ENCODE data around the gene LDHAL6B. TPM values are rescaled to one million over a fixed set of nuclear protein-coding genes. Genes with fewer than 3 reads are reported as not detected.
"Not testable (repeated sequence)": the region's sequence is repeated elsewhere in the genome, so short reads cannot be mapped to it uniquely, and the experiment has no call there.

The LDHAL6B gene
- total RNA-seq, result not detected in 2 replicates

DNA sequence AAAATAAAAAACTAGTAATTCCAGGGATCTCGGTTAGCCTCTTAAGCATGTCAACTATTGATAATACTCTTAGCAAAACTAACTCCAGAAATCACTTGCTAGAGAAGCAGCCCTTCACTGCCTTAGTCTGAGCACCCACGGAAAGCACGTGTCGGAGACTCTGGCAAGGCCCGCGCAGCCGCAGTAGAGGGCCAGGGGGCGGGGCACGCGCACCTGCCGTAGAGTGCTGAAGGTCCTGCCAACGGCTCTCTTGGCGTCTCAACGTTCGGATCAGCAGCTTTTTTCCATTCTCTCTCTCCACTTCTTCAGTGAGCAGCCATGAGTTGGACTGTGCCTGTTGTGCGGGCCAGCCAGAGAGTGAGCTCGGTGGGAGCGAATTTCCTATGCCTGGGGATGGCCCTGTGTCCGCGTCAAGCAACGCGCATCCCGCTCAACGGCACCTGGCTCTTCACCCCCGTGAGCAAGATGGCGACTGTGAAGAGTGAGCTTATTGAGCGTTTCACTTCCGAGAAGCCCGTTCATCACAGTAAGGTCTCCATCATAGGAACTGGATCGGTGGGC, at the start of gene LDHAL6B:
LDHAL6B (plus strand) TSS at position 221 of the 561 bp plus-strand sequence; CDS start at position 319, 98 bp downstream.
- DNase-seq, result no peak

DNA sequence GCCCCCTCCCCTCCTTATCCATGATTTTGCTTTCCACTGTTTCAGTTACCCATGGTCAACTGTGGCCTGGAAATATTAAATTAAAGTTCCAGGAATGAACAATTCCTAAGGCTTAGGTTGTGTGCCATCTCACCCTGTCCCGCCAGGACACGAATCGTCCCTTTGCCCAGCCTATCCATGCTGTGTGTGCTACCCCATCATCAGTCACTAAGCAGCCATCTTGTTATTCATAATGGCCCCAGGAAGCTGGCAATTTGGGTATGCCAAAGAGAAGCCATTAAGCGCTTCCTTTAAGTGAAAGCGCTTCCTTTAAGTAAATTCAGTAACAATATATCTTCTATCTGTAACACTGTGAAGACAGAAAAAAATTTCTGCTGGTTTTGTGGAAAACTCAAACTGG, 49.2 kb upstream of the LDHAL6B start:
- no peak for DNase-seq

DNA sequence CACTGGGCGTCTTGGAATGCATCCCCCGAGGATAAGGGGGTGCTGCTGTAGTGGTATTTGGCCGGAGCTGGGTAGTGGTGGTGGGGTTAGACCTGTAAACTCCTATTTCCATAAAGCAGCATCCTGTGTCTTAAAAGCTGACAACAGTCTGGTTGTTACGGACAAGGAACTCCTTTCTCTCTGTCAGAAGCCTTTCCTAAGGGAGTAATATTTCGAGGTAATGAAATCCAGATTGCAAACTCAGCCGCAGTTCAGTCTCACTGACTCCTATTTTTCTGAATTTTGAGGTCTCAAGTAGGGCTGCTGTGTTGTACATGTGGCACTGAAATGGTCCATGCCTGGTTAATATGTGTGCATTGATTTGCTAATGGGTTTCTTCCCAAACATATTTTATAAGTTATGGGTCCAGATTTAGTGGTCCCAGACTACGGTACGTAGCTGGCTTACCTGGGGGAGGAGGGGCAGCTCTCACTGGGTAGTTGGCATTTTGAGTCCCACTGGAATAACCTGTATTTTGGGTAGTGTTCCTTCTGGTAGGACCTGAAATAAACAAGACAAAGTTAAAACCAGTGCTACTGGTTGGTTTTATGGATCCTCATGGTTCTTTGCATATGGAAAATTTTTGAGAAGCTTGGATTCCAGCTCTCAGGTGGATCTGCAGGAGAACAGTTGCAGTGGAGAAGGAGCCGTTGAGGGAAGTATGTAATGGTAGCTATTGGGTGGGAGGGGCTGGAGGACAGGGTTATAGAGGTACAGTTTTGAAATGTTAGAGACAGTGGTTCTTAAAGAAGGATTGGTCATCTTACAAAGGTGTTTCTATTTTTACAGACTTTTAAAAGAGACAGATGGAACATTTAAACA, 48.6 kb upstream of the LDHAL6B start:
- no peak for DNase-seq

DNA sequence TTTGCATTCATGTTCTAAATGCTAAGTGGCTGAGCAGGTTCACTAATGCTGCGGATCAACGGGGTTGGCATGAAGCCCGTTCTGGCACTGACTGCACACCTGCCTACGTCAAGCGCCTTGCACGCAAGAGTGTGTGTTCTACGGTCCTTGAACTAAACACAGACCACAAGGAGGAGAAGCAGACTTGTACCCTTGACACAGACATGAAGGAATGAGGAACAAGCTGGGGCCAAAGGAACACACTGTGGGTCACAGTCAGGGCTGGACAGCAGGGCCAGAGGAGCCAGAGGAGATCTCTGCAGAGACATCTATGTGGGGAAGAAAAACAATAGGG, 48.0 kb upstream of the LDHAL6B start:
- DNase-seq, result no peak

DNA sequence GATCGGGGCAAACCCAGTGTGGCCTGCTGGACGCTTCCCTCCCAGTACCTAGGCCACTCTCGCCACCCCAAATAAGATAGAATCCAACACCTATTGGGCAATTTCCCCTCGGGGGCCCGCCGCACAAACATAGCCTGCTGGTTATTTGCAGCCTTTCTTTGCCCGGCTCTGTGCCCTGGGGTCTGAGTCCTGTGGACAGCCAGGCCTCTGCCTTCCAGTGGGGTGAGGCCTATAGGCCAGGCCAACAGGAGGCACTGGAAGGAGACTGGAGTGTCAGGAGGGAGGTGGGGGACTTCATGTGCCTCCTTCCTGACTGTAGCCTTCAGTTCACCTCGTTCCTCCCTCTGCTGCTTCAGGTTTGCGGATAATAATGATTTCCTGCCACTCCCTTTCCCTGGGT, 47.4 kb upstream of the LDHAL6B start:
- DNase-seq, result no peak

DNA sequence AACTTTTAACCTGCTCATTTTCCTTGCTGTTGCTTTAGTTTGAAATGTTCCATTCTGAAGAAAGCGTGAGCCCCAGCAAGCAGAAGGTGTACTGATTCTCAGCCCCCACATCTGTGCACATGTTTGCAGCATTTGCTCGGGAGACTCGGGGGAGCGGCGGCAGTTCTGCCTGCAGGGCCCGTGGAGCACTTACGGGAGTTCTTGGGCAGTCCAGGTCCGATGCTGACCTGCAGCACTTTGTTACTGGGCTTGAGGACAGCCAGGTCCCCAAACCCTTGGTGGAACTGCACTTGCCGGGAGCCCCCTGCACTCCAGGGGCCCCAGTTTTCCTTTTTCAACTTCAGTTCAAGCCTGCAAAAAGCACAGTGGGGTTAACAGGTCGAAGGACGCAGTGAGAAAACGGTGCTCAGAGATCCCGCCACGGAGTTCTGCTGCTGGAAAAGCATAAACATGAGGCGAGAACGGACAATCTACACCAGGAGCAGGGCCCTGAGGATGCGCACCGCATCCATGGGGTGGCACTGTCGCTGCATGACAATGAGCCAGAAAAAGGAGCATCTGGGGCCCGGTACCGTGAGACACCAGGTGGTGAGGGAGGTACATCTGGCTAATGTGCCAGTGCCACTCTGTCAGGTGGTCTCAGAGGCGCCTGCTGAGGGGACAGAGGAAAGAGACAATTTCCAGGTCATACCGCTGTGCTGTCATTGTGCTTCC, 45.6 kb upstream of the LDHAL6B start:
- DNase-seq, result peak; percentile 39

DNA sequence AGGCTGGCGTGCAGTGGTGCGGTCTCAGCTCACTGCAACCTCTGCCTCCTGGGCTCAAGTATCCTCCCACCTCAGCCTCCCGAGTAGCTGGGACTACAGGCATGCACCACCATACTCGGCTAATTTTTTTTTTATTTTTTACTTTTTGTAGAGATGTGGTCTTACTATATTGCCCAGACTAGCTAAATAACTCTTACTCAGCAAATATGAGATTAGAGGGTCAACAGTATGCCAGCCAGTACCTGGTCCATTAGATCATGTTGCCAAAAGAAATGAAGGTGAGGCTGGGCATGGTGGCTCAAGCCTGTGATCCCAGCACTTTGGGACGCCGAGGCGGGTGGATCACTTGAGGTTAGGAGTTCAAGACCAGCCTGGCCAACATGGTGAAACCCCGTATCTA, 44.6 kb upstream of the LDHAL6B start:
- DNase-seq, result not testable (repeated sequence)

DNA sequence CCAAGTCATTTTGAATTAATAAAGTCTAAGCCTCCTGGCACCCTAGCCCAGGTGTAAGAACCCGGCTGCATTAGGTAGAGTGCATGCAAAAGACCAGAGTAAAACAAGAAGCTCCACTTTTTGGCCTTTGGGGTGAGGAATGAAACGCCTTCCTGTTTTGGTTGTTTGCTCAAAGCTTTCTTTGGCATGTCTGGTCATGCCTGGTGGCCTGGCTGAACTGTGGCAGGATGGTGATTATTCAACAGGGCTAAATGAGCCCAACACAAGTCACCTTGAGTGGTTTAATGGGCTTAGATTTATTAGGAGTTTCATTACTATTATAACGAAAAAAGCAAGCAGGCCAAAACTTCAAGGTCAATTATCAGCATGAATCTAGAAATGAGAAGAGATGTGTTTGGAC, 40.9 kb upstream of the LDHAL6B start:
- DNase-seq, result peak; percentile 71

DNA sequence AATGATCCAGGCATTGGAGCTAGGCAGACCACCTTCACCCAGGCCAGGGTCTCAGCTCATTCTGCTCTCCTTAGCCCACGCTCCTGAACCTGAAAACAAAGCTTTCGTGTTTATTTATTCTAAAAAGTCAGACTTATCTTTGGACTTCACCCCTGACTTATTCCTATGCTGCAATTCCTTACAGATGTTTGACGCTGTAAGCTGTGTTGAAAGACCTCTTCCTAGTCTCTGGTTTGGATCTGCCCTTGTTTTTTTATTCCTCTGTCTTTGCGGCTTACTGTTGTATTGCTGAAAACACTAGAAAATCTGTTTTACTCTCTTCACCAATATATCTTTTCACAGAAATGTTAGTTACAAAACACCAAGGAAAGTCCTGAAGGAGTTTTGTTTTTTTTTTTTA, 40.5 kb upstream of the LDHAL6B start:
- DNase-seq, result no peak

DNA sequence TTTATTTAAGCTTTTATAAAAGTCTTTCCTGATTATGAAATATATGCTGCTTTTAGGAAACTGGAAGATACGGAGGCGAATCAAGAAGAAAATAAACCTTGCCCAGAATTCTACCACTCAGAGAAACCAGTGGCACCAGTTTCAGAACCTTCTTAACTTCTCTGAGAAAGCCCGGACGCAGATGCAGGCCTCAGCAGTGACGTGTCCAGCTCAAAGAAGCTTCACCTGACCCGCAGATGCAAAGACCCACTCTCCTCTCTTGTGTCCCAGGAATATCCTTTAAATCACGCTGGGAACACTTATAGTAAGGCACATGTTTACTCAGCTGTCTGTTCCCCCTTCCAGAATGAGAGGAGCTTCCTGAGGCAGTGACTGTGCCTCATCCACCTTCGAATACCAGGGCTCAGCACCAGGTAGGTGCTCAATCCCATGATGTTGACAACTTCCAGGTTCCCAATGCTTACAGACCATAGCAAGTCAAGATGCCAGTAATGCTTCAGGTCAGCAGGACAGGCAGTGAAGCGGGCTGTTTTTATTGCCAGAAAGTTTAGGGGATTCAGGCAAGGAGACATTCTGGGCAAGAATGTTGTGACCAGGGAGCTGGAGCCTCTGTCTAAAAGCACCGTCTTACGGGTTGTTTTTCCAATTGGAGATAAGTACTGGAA, 39.9 kb upstream of the LDHAL6B start:
- peak; percentile 27 for DNase-seq

DNA sequence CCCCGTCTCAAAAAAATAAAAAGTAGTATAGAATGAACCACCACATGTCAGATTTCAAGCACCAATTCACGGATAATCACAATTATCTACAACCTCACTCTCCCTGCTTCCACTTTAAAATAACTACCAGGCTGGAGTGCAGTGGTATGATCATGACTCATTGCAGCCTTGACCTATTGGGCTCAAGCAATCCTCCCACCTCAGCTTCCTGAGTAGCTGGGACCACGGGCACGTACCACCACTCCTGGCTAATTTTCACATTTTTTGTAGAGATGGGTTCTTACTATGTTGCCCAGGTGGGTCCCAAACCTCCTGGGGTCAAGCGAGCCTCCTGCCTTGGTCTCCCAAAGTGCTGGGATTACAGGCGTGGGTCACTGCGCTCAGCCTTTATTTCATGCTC, 38.1 kb upstream of the LDHAL6B start:
- peak; percentile 60 for DNase-seq

DNA sequence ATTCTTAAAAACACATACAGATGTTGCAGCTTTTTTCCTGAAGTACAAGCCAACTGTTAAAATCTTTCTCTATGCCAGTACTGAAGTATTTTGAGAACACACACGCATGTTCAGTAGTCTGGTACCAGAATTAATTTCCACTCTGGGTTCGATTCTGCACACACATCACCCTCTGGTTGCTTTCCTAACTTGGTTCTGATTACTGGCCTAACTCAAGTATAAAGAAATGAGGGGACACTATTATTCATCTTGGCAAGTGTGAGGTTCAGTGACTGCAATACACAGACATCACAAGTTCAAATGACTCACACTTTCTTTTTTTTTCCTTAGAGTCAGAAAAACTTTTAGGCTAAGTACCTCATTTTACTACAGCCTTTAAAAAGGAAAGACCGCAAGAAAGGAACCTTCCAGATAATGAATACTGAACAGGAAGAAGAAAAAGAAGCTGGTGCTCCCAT, 37.4 kb upstream of the LDHAL6B start:
- peak; percentile 77 for DNase-seq

DNA sequence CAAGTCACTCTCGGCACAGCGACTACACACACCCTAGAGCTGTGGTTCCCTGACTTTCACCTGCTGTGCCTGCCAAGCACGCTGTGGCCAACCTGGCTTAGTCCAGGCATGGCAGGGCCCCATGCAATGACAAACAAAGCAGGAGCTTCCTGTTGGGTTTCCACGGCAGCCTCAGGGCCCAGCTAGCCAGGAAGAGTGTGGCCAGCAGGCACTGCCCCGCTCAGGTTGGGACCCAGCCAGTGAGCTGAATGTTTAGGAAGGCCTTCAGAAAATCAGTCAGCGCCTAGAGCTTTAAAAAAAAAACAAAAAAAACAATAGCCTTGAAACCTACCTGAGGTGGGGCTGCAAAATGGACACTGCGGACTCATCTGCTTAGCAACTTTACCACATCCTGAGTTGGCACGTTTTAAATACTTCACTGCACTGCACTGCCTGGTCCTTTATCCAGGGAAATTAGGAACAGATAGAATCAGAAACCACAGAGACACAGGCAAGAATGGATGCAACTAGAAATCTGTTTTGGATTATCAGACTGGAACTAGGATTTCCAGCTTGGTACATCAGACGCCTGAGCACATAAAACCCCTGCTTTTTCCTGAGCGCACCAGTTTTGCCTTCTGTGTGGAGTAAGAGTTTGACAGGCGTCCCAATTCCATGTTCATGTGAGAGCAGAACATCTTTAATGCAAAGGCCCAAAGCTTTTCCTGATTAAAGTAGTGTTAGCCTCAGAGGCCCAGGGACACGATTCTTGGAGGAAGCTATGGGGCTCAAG, 36.2 kb upstream of the LDHAL6B start:
- DNase-seq, result peak; percentile 80

DNA sequence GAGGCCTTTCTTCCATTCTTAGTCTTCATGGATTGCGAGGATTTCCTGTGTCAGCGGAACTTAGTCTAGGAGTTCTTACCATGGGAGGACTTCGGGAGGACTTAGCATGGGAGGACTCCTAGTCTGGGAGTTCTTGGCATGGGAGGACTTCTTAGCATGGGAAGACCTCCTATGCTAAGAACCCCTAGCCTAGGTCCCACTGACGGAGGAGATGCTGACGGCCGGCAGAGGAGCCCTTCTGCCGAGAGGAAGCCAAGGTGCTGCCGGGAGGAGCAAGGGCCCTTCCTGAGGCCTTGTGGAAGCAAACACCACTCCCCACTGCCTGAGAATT, 35.6 kb upstream of the LDHAL6B start:
- DNase-seq, result no peak

DNA sequence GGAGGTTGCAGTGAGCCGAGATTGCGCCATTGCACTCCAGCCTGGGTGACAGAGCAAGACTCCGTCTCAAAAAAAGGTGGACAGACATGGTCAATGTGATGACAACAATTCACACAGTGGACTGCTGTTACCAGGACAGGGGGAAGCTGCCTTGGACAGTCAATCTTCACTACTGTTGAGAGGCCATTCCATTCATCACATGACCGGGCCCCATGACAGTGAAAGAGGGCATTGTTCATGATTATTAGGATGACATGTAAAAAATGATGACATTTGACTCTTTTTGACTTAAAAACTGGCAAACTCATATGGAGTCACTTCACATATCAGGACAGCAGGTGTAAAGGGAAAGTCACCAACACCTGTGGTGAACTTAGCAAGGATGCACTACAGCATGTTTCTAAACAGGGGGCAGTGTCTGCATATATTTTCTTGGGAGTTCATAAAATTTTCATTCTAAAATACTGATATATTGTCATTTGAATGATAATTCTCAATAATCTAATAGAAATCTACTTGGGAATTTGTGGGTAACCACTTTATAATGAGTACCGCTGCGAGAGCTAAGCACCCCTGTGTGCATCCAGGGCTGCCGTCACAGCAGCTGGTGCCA, 34.2 kb upstream of the LDHAL6B start:
- no peak for DNase-seq

DNA sequence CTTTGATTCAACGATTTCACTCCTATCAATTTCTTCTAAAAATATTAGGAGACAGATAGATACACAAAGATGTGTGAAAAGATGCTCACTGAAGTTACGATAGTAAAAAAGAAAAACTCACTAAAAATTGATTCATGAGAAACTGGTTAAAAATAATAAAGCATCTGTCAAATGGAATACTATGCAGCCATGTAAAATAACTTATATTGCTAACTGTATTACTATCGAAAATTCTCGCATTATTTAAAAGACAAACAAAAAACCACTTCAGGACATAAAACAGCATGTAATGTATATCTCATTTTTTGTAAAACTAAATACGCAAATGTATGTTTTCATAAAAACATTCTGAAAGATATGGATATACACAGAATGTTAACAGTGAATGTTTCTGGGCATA, 33.4 kb upstream of the LDHAL6B start:
- no peak for DNase-seq

DNA sequence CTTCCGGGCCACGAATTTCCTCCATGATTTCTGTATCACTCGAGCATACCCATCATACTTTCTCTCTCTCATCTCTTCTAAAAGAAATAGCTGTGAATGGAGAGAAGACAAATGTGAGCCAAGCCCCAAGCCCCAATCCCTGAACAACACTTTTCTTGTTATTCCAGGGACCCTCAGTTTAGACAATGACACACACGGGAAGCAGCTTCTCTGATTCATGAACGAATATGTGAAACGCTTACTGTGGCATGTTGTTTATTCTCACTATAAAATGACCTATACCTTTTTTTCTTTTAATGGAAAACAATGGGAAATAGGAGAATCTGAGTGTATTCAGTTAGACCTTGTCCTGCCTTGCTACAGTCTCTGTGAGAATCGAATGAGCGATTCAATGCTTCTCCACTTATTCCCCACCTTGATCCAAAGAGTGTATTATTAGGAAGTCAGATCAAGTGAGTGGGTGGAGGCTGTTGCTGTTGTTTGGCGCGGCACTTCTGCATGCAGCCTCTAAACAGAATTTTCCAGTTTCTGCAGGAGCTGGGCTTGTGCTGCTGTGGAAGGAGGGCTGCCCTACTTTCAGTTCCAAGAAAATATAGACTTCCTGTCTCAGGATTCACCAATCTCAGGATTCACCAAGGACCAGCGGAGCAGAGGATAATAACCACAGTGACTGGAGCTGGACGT, 32.4 kb upstream of the LDHAL6B start:
- DNase-seq, result peak; percentile 48

DNA sequence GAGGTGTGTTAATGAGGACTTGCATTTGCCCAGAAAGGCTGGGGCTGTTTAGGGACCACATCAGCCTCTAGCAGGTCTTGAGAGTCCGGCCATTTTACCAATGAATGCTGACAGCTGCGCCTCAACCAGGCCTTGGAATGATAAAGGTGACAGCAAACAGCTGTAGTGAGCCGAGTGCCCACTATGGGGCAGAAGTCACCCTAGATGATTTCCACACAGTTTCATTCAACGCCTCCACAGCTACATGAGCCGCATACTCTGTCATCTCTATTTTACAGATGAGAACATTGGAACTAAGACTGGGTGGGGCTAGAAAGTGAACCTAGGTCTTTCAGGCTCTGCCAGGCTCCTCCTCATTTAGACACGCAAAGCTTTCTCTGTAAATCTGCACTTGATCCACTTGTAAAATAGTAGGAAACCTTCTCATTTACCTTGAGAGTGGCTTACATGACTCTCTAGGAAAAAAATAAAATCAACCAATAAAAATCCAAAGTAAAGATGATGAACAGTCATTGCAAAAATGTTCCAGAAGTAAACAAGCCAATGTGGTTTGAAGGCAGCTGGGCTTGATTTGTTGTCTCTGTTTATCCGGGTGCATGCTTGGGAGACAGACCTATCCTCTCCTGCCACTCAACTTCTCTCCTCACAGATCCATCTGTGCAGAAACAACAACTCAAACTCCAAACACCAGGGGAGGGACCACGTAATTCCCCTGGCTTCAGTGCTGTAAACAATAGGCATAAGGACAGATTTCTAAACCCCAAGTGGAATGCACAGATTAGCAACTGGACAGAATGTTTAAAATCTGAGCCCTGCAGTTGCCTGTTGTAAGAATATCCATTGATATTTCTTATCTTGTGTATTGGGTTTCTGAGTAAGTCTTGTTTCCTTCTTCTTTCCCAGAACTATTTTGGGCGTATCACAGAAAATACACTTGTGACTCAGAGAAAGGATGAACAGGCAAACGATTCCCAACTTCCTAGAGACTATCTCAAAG, 31.5 kb upstream of the LDHAL6B start:
- peak; percentile 87 for DNase-seq

DNA sequence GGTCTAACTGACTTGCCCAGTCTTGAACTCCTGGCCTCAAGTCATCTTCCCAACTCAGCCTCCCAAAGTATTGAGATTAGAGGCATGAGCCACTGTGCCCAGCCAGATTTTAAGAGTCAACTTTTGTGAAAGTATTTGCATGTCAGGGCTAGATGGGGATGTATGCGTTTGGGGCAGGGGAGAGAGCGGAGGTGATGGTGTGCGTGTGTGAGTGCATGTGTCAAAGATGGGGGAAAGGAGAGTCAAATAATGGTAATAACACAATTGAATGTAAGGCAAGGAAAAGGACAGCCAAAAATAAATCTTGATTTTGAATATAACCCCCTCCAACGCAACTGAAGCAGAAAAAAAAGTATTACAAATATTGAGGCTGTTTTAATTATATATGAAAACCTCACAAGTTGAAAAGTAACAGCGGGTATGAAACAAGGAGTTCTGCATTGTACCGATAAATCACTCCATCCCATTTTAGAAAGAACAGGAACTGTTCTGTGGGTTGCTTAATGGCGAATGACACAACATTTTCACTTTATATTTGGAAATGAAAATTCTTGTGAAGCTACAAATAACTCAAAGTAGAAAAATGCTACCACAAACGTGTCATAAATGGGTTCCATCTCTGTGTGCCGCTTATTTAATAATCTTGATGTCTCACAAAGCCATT, 29.9 kb upstream of the LDHAL6B start:
- DNase-seq, result no peak

DNA sequence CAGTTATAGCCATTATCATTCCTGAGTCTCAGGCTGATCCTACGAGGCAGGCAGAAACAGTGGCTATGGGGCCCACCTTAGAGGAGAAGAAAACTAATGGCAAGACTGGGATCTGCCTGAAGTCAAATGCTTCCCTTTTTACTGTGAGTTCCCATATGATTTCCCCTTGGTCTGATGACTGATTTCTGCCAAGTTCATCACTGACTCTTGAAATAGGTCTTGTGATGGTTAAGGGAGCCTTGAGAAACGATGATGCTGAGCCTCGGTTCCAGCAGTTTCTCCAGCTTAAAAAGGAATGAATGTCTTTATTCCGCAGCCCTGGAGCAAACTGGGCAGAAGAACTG, 29.4 kb upstream of the LDHAL6B start:
- no peak for DNase-seq
